Type B pancreatic cell (in vitro differentiated cells): Measurements from ENCODE around the gene ATP12A. TPM values are rescaled to one million over a fixed set of nuclear protein-coding genes. Genes with fewer than 3 reads are reported as not detected.
A peak's percentile ranks its signal among the peaks of the same experiment; 100 is the strongest.

ENCODE experiments used
- DNase-seq: peaks from one replicate; pipeline ENCODE4 v3.0.0; 2021; ENCODE audit warnings: mixed read lengths; ENCODE audit not compliant: unreplicated experiment; ENCODE audit errors: extremely low spot score
- H3K27ac Mint-ChIP-seq: 2 replicates; pipeline ENCODE4 v1.8.0; 2021; ENCODE audit warnings: mild to moderate bottlenecking, mixed read lengths
- H3K27me3 Mint-ChIP-seq: 2 replicates; pipeline ENCODE4 v1.8.0; 2021; ENCODE audit warnings: mixed read lengths
- H3K36me3 Mint-ChIP-seq: 2 replicates; pipeline ENCODE4 v1.8.0; 2021; ENCODE audit warnings: mixed read lengths
- H3K4me1 Mint-ChIP-seq: one replicate; pipeline ENCODE4 v1.8.0; 2021; ENCODE audit warnings: mixed read lengths; ENCODE audit not compliant: unreplicated experiment
- H3K4me3 Mint-ChIP-seq: 2 replicates; pipeline ENCODE4 v1.8.0; 2021; ENCODE audit warnings: mild to moderate bottlenecking, mixed read lengths
- H3K9me3 Mint-ChIP-seq: 2 replicates; pipeline ENCODE4 v1.8.0; 2021; ENCODE audit warnings: mixed read lengths
- total RNA-seq: library from RNA; stranded (reverse); gene quantifications from 2 replicates; pipeline ENCODE4 v1.2.1, GENCODE V29; 2021; ENCODE audit warnings: low replicate concordance
- TF ChIP-seq, protein P1 (sequence below): fragments of 200-600 bp; sonication (generic); conservative IDR thresholded peaks from 2 replicates; pipeline ENCODE4 v1.5.0; 2021; ENCODE audit warnings: antibody characterized with exemption, mild to moderate bottlenecking

The ATP12A gene
- total RNA-seq, 1 donor from 2014 or later = 19.0 TPM

DNA sequence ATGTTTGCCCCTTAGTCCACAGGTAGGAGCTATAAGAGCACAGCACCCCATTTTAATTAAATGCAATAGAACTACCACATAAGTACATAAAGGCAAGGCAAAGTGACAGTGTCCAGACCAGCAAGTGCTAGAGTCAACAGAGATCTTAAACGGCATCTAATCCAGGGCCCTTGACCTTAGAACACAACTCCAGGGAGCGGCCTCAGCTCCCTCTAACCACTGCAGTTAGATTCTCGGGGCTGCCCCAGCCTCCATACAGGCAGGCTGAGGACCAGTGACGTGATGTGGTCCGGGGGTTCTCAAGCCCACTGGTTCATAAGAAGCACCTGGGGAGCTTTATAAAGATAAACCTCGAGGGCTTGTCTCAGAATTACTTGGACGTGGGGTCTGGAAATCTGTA is 10.0 kb upstream of the ATP12A start:
- H3K4me1 Mint-ChIP-seq = peaks cover 29% of the 10 kb centered on the region

DNA sequence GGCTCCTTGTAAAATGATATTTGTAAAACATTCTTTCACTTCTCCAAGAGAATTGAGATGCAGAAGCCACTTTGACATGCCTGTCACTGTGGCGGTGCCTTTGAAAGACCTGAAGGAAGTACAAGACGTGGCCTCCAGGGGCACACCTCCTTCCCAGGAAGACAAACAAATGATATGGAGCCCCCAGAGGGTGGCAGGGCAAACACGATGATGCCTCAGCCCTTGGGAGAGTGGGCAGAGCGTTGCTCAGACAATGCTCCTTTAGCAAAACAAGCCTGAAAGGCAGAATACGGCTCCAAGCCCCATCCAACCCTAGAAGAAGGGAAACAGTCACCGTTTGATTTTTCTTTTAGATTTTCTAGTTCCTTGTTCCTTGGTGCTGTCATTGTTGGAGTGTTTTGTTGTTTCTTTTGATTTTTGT is 9.2 kb upstream of the ATP12A start:
- no peaks in the 10 kb centered on the region for H3K27me3 Mint-ChIP-seq
- DNase-seq = no peak
- no peaks in the 10 kb centered on the region for H3K36me3 Mint-ChIP-seq
- H3K4me1 Mint-ChIP-seq = peaks cover 29% of the 10 kb centered on the region
- H3K9me3 Mint-ChIP-seq = no peaks in the 10 kb centered on the region
- peak overlapping the region; percentile 72 for H3K4me3 Mint-ChIP-seq
- TF ChIP-seq, protein P1, sequence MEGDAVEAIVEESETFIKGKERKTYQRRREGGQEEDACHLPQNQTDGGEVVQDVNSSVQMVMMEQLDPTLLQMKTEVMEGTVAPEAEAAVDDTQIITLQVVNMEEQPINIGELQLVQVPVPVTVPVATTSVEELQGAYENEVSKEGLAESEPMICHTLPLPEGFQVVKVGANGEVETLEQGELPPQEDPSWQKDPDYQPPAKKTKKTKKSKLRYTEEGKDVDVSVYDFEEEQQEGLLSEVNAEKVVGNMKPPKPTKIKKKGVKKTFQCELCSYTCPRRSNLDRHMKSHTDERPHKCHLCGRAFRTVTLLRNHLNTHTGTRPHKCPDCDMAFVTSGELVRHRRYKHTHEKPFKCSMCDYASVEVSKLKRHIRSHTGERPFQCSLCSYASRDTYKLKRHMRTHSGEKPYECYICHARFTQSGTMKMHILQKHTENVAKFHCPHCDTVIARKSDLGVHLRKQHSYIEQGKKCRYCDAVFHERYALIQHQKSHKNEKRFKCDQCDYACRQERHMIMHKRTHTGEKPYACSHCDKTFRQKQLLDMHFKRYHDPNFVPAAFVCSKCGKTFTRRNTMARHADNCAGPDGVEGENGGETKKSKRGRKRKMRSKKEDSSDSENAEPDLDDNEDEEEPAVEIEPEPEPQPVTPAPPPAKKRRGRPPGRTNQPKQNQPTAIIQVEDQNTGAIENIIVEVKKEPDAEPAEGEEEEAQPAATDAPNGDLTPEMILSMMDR = no peak
- peak overlapping the region; percentile 88 for H3K27ac Mint-ChIP-seq

More for the DNA sequence above, 10.0 kb upstream of the ATP12A start:
- H3K27me3 Mint-ChIP-seq = no peaks in the 10 kb centered on the region
- no peak for DNase-seq
- no peaks in the 10 kb centered on the region for H3K36me3 Mint-ChIP-seq
- H3K4me3 Mint-ChIP-seq = no peak overlapping the region
- no peaks in the 10 kb centered on the region for H3K9me3 Mint-ChIP-seq
- TF ChIP-seq, protein P1 = no peak
- H3K27ac Mint-ChIP-seq = peak overlapping the region; percentile 88

DNA sequence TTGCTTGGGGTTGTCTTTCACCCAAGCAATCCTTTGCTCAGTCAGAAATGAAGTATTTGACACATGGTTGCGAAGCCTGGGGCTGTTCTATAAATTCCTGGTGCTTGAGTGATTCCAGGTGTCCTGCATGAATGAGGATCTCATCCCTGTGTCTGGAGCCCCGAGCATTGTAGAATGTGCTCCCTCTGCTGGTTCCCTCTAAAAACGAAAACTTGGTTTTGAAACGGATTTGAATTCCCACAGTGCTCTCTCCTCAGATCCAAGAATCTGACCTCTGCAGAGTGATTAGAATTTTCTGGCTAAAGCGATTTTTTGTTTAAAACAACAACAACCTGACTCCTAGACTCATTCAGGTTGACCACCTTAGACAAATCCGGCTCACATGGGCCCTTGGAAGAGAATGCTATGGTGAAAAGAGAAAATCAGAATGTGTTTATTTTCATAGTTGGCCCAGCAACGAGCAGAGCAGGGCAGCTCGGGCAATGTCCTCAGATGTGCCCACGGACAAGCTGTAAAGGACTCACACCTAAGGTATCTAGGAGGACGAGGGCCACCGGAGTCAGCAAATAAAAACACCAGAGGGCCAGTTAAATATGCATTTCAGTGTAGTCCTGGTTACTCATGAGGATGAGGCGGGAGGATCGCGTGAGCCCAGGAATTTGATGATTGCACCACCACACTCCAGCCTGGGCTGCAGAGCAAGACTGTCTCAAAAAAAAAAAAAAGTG is 8.7 kb upstream of the ATP12A start:
- Mint-ChIP-seq H3K4me1 (peaks cover 29% of the 10 kb centered on the region), H3K4me3 (peak overlapping the region; percentile 72), H3K9me3 (no peaks in the 10 kb centered on the region), H3K27me3 (no peaks in the 10 kb centered on the region), H3K27ac (peak overlapping the region; percentile 88), H3K36me3 (no peaks in the 10 kb centered on the region)
- no peak for DNase-seq
- TF ChIP-seq, protein P1 = peak; percentile 75

DNA sequence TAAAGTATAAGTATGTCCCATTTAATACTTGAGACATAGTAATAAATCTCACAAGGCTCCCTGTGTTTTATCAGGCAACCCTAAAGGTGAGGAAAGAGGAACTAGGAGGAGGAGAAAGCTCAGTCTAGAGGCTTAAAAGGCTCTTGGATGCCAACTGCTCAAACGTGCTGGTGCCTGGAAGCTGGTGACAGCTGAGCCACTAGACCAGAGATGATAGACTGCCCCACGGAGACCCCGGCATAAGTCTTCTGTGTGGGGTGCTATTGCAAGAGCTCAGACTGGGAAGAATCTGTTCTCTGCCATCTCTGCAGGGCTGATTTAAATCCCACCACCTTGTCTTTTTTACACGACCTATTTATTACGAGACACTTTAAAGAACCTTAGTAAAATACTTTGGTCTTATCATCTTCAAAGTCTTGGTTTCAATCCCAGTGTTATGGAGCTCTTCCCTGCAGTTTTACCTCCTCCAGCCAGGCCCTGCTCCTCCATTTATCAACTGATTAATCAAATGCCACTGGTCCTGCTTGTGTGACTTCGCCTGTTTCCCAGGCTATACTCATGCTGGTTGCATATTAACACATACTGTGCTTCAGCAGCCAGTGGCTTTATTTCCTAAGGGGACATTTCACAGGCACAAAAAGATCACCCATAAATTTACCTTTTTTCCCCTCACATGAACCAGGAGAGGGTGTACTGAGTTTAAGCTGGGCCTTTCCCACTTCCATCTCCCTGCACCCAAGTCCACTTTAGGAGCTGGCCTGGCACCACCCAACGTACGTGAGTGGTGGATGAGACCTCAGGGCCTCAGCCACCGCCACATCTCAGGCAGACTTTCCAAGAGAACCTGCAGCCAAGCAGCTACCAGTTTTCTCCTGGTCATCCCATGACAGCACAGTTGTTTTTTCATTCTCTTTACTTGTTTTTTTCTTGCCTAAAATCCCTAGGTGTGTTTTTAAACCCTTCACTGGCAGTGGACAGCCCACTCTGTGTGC is 7.8 kb upstream of the ATP12A start:
- H3K4me1 Mint-ChIP-seq = peaks cover 29% of the 10 kb centered on the region
- peak overlapping the region; percentile 88 for H3K27ac Mint-ChIP-seq
- TF ChIP-seq, protein P1 = no peak
- no peak overlapping the region for H3K4me3 Mint-ChIP-seq
- no peaks in the 10 kb centered on the region for H3K9me3 Mint-ChIP-seq
- no peak for DNase-seq
- H3K36me3 Mint-ChIP-seq = no peaks in the 10 kb centered on the region
- no peaks in the 10 kb centered on the region for H3K27me3 Mint-ChIP-seq

DNA sequence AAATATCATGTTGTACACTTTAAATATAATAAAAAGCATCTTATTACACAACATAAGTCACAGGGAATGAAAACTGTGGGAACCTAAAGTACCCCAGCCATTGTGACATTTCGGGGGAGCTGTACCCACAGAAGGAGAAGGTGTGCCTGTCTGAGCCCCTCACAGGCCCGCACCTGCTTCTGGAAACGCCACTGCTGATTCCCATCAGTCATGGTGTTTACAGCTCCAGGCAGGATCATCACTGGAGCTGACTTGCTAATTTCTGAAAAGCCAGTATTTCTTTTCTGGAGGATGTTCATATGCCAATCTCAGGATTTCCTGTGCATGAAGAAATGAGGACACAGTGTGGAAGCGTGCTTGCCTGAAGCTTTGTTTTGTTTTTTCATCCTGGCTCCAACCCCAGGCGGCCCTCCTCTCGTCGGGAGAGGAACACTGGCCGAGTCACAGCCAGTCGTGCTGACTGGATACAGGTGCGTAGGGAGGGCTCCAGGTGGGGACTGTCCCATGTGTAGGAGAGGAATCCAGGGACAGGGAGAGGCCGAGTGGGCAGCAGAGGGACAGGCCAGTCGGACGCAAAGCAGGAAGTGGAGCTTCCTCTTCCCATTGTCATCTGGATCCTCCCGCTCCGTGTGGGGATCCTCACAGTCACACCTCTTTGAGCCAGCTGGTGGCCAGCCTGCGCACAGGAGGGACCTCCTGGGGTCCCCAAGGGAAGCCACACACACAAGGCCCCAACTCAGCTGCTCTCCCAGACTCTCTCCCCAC is 4.2 kb upstream of the ATP12A start:
- TF ChIP-seq, protein P1 = no peak
- Mint-ChIP-seq H3K9me3 (no peaks in the 10 kb centered on the region), H3K27ac (no peak overlapping the region), H3K27me3 (peaks cover 25% of the 10 kb centered on the region), H3K4me3 (no peak overlapping the region), H3K4me1 (peaks cover 27% of the 10 kb centered on the region), H3K36me3 (no peaks in the 10 kb centered on the region)
- DNase-seq = no peak
